Mesenchymal stem cell (in vitro differentiated cells and primary cell): ENCODE results near the gene OR11H1.
"Not testable (repeated sequence)": the region's sequence is repeated elsewhere in the genome, so short reads cannot be mapped to it uniquely, and the experiment has no call there.

Experiments
- DNase-seq: peaks from one replicate; pipeline ENCODE4 v3.0.0-alpha.2; 2013
- H2AFZ ChIP-seq: one replicate; pipeline ENCODE4 v1.6.1; 2013; ENCODE audit warnings: low read depth, mild to moderate bottlenecking, control low read depth, inconsistent platforms, low read length, moderate library complexity
- H2AK5ac ChIP-seq: 2 replicates; pipeline ENCODE4 v1.6.1; 2013; ENCODE audit warnings: low read length, moderate library complexity, mild to moderate bottlenecking, inconsistent platforms; ENCODE audit not compliant: severe bottlenecking
- H2BK120ac ChIP-seq: one replicate; pipeline ENCODE4 v1.6.1; 2013; ENCODE audit warnings: low read depth, mild to moderate bottlenecking, inconsistent platforms, low read length, moderate library complexity
- H2BK12ac ChIP-seq, 2 experiments: one replicate each; pipeline ENCODE4 v1.6.1; 2013; ENCODE audit warnings: inconsistent platforms in 2 of 2, low read length in 2 of 2, mild to moderate bottlenecking in 2 of 2, moderate library complexity in 2 of 2, control low read depth in 1 of 2
- H2BK15ac ChIP-seq: one replicate; pipeline ENCODE4 v1.6.1; 2013; ENCODE audit warnings: mild to moderate bottlenecking, low read depth, inconsistent platforms; ENCODE audit not compliant: poor library complexity, severe bottlenecking
- H2BK5ac ChIP-seq: 2 replicates; pipeline ENCODE4 v1.6.1; 2013; ENCODE audit warnings: low read depth, mild to moderate bottlenecking, low read length, control low read depth, inconsistent platforms; ENCODE audit not compliant: poor library complexity, severe bottlenecking
- H3K14ac ChIP-seq, 2 experiments: one replicate each; pipeline ENCODE4 v1.6.1; 2013; ENCODE audit warnings: inconsistent platforms in 2 of 2, low read length in 2 of 2, control low read depth in 1 of 2, mild to moderate bottlenecking in 1 of 2, moderate library complexity in 1 of 2
- H3K18ac ChIP-seq, 2 experiments: one replicate each; pipeline ENCODE4 v1.6.1; 2013; ENCODE audit warnings: inconsistent platforms in 2 of 2, low read length in 2 of 2, control low read depth in 1 of 2, low read depth in 1 of 2, mild to moderate bottlenecking in 1 of 2
- H3K23ac ChIP-seq, 2 experiments: one replicate each; pipeline ENCODE4 v1.6.1; 2013; ENCODE audit warnings: inconsistent platforms in 2 of 2, low read length in 2 of 2, mild to moderate bottlenecking in 2 of 2, moderate library complexity in 2 of 2, control low read depth in 1 of 2
- H3K27ac ChIP-seq: 2 replicates; pipeline ENCODE4 v1.5.1; 2013; ENCODE audit warnings: mild to moderate bottlenecking, moderate library complexity, low read length, control low read depth, inconsistent platforms; ENCODE audit not compliant: poor library complexity, severe bottlenecking
- H3K27me3 ChIP-seq, 2 experiments: 2 replicates each; pipeline versions ENCODE4 v1.6.1 to v1.7.0; 2013; ENCODE audit warnings: low read length in 2 of 2, mild to moderate bottlenecking in 2 of 2, moderate library complexity in 2 of 2, control low read depth in 1 of 2, inconsistent platforms in 1 of 2; ENCODE audit not compliant: control insufficient read depth in 1 of 2, insufficient read depth in 1 of 2
- H3K36me3 ChIP-seq, 2 experiments: 2 replicates each; pipeline versions ENCODE4 v1.6.1 to v1.7.0; 2013; ENCODE audit warnings: low read length in 2 of 2, control low read depth in 1 of 2, inconsistent platforms in 1 of 2, low read depth in 1 of 2, mild to moderate bottlenecking in 1 of 2; ENCODE audit not compliant: insufficient read depth in 2 of 2, control insufficient read depth in 1 of 2
- H3K4ac ChIP-seq, 2 experiments: one replicate each; pipeline ENCODE4 v1.6.1; 2013; ENCODE audit warnings: inconsistent platforms in 2 of 2, low read length in 2 of 2, mild to moderate bottlenecking in 2 of 2, moderate library complexity in 2 of 2, control low read depth in 1 of 2, low read depth in 1 of 2
- H3K4me1 ChIP-seq: 2 replicates; pipeline ENCODE4 v1.6.1; 2013; ENCODE audit warnings: low read depth, low read length, control low read depth; ENCODE audit not compliant: control insufficient read depth, insufficient read depth
- H3K4me2 ChIP-seq: 2 replicates; pipeline ENCODE4 v1.6.1; 2013; ENCODE audit warnings: low read length, mild to moderate bottlenecking, inconsistent platforms; ENCODE audit not compliant: poor library complexity, severe bottlenecking
- H3K4me3 ChIP-seq, 2 experiments: 2 replicates each; pipeline versions ENCODE4 v1.5.1 to v1.7.0; 2013; ENCODE audit warnings: low read length in 2 of 2, mild to moderate bottlenecking in 2 of 2, control low read depth in 1 of 2, low read depth in 1 of 2; ENCODE audit not compliant: insufficient read depth in 1 of 2
- H3K79me1 ChIP-seq: replicated peaks from 2 replicates; pipeline ENCODE4 v1.6.1; 2013; ENCODE audit warnings: mild to moderate bottlenecking, control low read depth, low read length, inconsistent platforms; ENCODE audit not compliant: poor library complexity, severe bottlenecking
- H3K9ac ChIP-seq: 2 replicates; pipeline ENCODE4 v1.7.0; 2013; ENCODE audit warnings: mild to moderate bottlenecking, low read length, moderate library complexity
- H3K9me3 ChIP-seq: 2 replicates; pipeline ENCODE4 v1.7.0; 2013; ENCODE audit warnings: mild to moderate bottlenecking, low read length; ENCODE audit not compliant: control insufficient read depth
- H4K8ac ChIP-seq: one replicate; pipeline ENCODE4 v1.6.1; 2013; ENCODE audit warnings: inconsistent platforms, mild to moderate bottlenecking, low read length, moderate library complexity
- H4K91ac ChIP-seq: one replicate; pipeline ENCODE4 v1.6.1; 2013; ENCODE audit warnings: mild to moderate bottlenecking, low read length, inconsistent platforms
- WGBS: methylation state at CpG from one replicate; pipeline ENCODE4 v1.1.7; 2013; ENCODE audit warnings: mixed read lengths; 5-methylcytosine and 5-hydroxymethylcytosine counted together

OR11H1 gene

DNA sequence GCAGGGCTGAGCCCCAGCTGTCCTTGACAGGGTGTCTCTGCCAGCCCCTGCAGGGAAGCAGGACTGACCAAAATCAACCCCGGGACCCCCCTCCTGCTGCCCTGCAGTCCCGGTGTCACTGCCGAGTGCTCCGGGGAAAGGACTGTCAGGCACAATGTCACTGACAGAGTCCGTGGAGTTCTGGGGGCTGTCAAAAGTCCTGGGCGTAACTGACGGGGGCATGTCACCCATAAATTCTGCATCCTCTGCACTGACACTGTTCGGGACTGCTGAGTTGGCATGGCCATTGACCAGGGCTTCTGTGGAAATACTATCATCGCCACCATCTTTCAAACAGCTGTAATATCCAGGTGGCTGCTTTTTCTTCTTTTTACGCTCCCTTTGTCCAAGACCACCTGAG lies 35.5 kb downstream of the OR11H1 start:
- DNase-seq, H3K27ac ChIP-seq, H4K8ac ChIP-seq, H2AFZ ChIP-seq, H3K23ac ChIP-seq, H3K79me1 ChIP-seq, H2AK5ac ChIP-seq, H3K9me3 ChIP-seq, H4K91ac ChIP-seq, H3K9ac ChIP-seq, H3K4me3 ChIP-seq, H2BK120ac ChIP-seq, H3K4ac ChIP-seq, H3K14ac ChIP-seq, H2BK12ac ChIP-seq, H2BK5ac ChIP-seq, H3K4me2 ChIP-seq, H3K27me3 ChIP-seq, H3K18ac ChIP-seq, H3K4me1 ChIP-seq, H2BK15ac ChIP-seq, H3K36me3 ChIP-seq: not testable (repeated sequence)
- WGBS = no CpG with 5 or more reads among the region's 10 CpGs

- H2BK12ac ChIP-seq, DNase-seq, H3K4me2 ChIP-seq, H4K8ac ChIP-seq, H2BK120ac ChIP-seq, H3K36me3 ChIP-seq, H3K18ac ChIP-seq, H3K23ac ChIP-seq, H3K9ac ChIP-seq, H4K91ac ChIP-seq, H2BK5ac ChIP-seq, H3K14ac ChIP-seq, H2AK5ac ChIP-seq, H2BK15ac ChIP-seq, H3K27ac ChIP-seq, H3K4ac ChIP-seq, H3K79me1 ChIP-seq, H2AFZ ChIP-seq, H3K4me3 ChIP-seq, H3K9me3 ChIP-seq, H3K27me3 ChIP-seq, H3K4me1 ChIP-seq: not testable (repeated sequence)
Measured at GRCh38 chr22:15565063-15565462, 37.1 kb downstream of the OR11H1 start.
